Testis (tissue), 3 donors: ENCODE results near the gene CCT2. TPM values are rescaled to one million over a fixed set of nuclear protein-coding genes. Genes with fewer than 3 reads are reported as not detected.

Experiments
- DNase-seq: peaks from one replicate; pipeline ENCODE4 v3.0.0-alpha.2; 2019
- H3K27ac ChIP-seq, 2 donors: fragments of 200-600 bp; sonication (generic); one replicate each; pipeline ENCODE4 v1.5.1; 2019
- H3K27me3 ChIP-seq: fragments of 200-600 bp; sonication (generic); one replicate; pipeline ENCODE4 v1.5.1; 2019
- H3K36me3 ChIP-seq: fragments of 200-600 bp; sonication (generic); one replicate; pipeline ENCODE4 v1.5.1; 2017; ENCODE audit warnings: low read depth; ENCODE audit errors: missing control alignments
- H3K4me1 ChIP-seq: fragments of 200-600 bp; sonication (generic); one replicate; pipeline ENCODE4 v1.5.1; 2019
- H3K4me3 ChIP-seq, 2 donors: fragments of 200-600 bp; sonication (generic); one replicate each; pipeline ENCODE4 v1.5.1; 2017 to 2019
- H3K9me3 ChIP-seq: fragments of 200-600 bp; sonication (generic); one replicate; pipeline ENCODE4 v1.5.1; 2017
- CTCF ChIP-seq, 3 experiments: fragments of 450-650 bp in 2 of 3; fragments of 200-600 bp in 1 of 3; sonication (generic) in 1 of 3; IDR thresholded peaks; one replicate each; pipeline ENCODE4 v1.5.1; 2016 to 2019; ENCODE audit warnings: antibody characterized with exemption in 3 of 3, mild to moderate bottlenecking in 2 of 3, moderate library complexity in 1 of 3
- POLR2A ChIP-seq: fragments of 450-650 bp; IDR thresholded peaks from one replicate; pipeline ENCODE4 v1.6.1; 2017; ENCODE audit warnings: antibody characterized with exemption, mild to moderate bottlenecking, moderate library complexity
- WGBS, 2 donors: methylation state at CpG; one replicate each; pipeline ENCODE4 v1.1.5; 2018; 5-methylcytosine and 5-hydroxymethylcytosine counted together
- intact Hi-C: fragments of 100-400 bp; cut with DNase I; formaldehyde crosslinking; loops from one replicate; pipeline ENCODE4 v1.15.1; 2023; ENCODE audit warnings: low total_unique reads
- polyA plus RNA-seq: library from polyadenylated mRNA; stranded (reverse); fragments of 350-450 nt; fragmentation: Illumina TruSeq; extraction: RNeasy Lipid Tissue Mini Kit (QIAGEN cat#74804); gene quantifications from one replicate; pipeline ENCODE4 v1.2.3, GENCODE V29; 2014; ENCODE audit warnings: low read depth, low replicate concordance; ENCODE audit not compliant: insufficient read depth
- total RNA-seq, 2 donors: library from RNA; depleted of rRNA; stranded (reverse); fragments of >200 nt; gene quantifications; one replicate each; pipeline ENCODE4 v1.2.3, GENCODE V29; 2016

Gene CCT2
- total and polyA plus RNA-seq, 3 donors from 2014 or later: 213 to 401 (median 248) TPM

GRCh38 chr12:69570000-69570516 is 15.2 kb upstream of the CCT2 start:
- Histone ChIP-seq H3K36me3 (no peaks in the 10 kb centered on the region), H3K9me3 (no peaks in the 10 kb centered on the region), H3K27ac (no peak overlapping the region), H3K27me3 (no peaks in the 10 kb centered on the region), H3K4me3 (no peak overlapping the region), H3K4me1 (no peaks in the 10 kb centered on the region)
- 85 to 90% methylated on average over 10 of the region's 10 CpGs for WGBS, 2 donors
- TF ChIP-seq CTCF (IDR thresholded peaks at IDR 0.05) (no peak), POLR2A (no peak)
- DNase-seq: no peak
- intact Hi-C loops: no loop called here

GRCh38 chr12:69570545-69571399 is 14.5 kb upstream of the CCT2 start:
- TF ChIP-seq CTCF (IDR thresholded peaks at IDR 0.05) (peak; percentile 55 to 82 (median 69)), POLR2A (no peak)
- WGBS, 2 donors: 51 to 61% methylated on average over 6 of the region's 6 CpGs
- Histone ChIP-seq H3K27ac (no peak overlapping the region), H3K4me1 (no peaks in the 10 kb centered on the region), H3K36me3 (no peaks in the 10 kb centered on the region), H3K9me3 (no peaks in the 10 kb centered on the region), H3K27me3 (no peaks in the 10 kb centered on the region), H3K4me3 (no peak overlapping the region)
- intact Hi-C loops: no loop called here
- peak; percentile 75 for DNase-seq

GRCh38 chr12:69575346-69575745 is 9.9 kb upstream of the CCT2 start:
- Histone ChIP-seq H3K27ac (no peak overlapping the region), H3K9me3 (no peaks in the 10 kb centered on the region), H3K36me3 (no peaks in the 10 kb centered on the region), H3K27me3 (no peaks in the 10 kb centered on the region), H3K4me3 (no peak overlapping the region), H3K4me1 (no peaks in the 10 kb centered on the region)
- no peak for DNase-seq
- 94 to 96% methylated on average over 3 of the region's 3 CpGs for WGBS, 2 donors
- intact Hi-C loops: no loop called here
- TF ChIP-seq CTCF (IDR thresholded peaks at IDR 0.05) (no peak), POLR2A (no peak)

GRCh38 chr12:69578283-69578682 is 7.0 kb upstream of the CCT2 start:
- no peak for TF ChIP-seq CTCF (IDR thresholded peaks at IDR 0.05)
- TF ChIP-seq POLR2A: no peak

More at GRCh38 chr12:69578283-69578682, 7.0 kb upstream of the CCT2 start:
- H3K27me3 ChIP-seq: no peaks in the 10 kb centered on the region
- H3K27ac ChIP-seq: no peak overlapping the region
- no peaks in the 10 kb centered on the region for H3K9me3 ChIP-seq
- 90 to 91% methylated on average over 2 of the region's 2 CpGs for WGBS, 2 donors
- no peak overlapping the region for H3K4me3 ChIP-seq
- intact Hi-C loops: no loop called here
- no peaks in the 10 kb centered on the region for H3K36me3 ChIP-seq
- DNase-seq: no peak
- peaks cover 4% of the 10 kb centered on the region for H3K4me1 ChIP-seq
